Psoas muscle (tissue), 8 donors: ENCODE results near the gene TLCD3B. TPM values are rescaled to one million over a fixed set of nuclear protein-coding genes. Genes with fewer than 3 reads are reported as not detected.
A peak's percentile ranks its signal among the peaks of the same experiment; 100 is the strongest.

Experiments used
- ATAC-seq, 4 donors: fragments of 200-7000 bp; cut with Tn5 transposase; one replicate each; pipeline ENCODE4 v1.9.1; 2020; ENCODE audit warnings: moderate library complexity in 3 of 4, mild to moderate bottlenecking in 2 of 4
- DNase-seq, 2 donors: peaks; one replicate each; pipeline ENCODE4 v3.0.0-alpha.2; 2020
- H3K27ac ChIP-seq: fragments of 200-600 bp; one replicate; pipeline ENCODE4 v1.8.0; 2022
- H3K27me3 ChIP-seq, 3 donors: fragments of 200-600 bp in 1 of 3; one replicate each; pipeline versions ENCODE4 v1.6.1 to v1.8.0; 2013 to 2022; ENCODE audit warnings: low read length in 2 of 3, mild to moderate bottlenecking in 2 of 3, moderate library complexity in 1 of 3; ENCODE audit not compliant: insufficient read depth in 3 of 3
- H3K36me3 ChIP-seq, 2 donors: fragments of 200-600 bp in 1 of 2; one replicate each; pipeline versions ENCODE4 v1.6.1 to v1.8.0; 2013 to 2022; ENCODE audit warnings: low read depth in 1 of 2, mild to moderate bottlenecking in 1 of 2, moderate library complexity in 1 of 2; ENCODE audit not compliant: insufficient read depth in 1 of 2
- H3K4me1 ChIP-seq: fragments of 200-600 bp; one replicate; pipeline ENCODE4 v1.8.0; 2022
- H3K4me3 ChIP-seq: fragments of 200-600 bp; one replicate; pipeline ENCODE4 v1.8.0; 2022; ENCODE audit warnings: mild to moderate bottlenecking
- H3K9me3 ChIP-seq: fragments of 200-600 bp; one replicate; pipeline ENCODE4 v1.8.0; 2022
- CTCF ChIP-seq: fragments of 200-600 bp; IDR thresholded peaks from one replicate; pipeline ENCODE4 v1.8.0; 2022; ENCODE audit warnings: antibody characterized with exemption
- WGBS, 3 donors: extraction: QIAGEN DNeasy Blood & Tissue Kit; methylation state at CpG; one replicate each; pipeline versions ENCODE4 v1.1.6 to v1.1.7; 2013; 5-methylcytosine and 5-hydroxymethylcytosine counted together
- intact Hi-C, 2 donors: fragments of 100-400 bp; cut with DNase I; formaldehyde crosslinking; loops; one replicate each; pipeline versions ENCODE4 v1.11.0 to v1.14.2; 2022
- long read RNA-seq, 2 donors: library from polyadenylated mRNA; unstranded; transcript quantifications; one replicate each; pipeline ENCODE4 v2.0.0, GENCODE V29; 2021
- polyA plus RNA-seq, 3 donors: library from polyadenylated mRNA; stranded (reverse); fragments of 200-250 nt; gene quantifications; one replicate each; pipeline ENCODE4 v1.2.3, GENCODE V29; 2013
- total RNA-seq, 4 donors: library from RNA; stranded (reverse); fragmentation: NEBNext Ultra II Directional in 2 of 4; extraction: Animal tissue kit (Norgen Biotek cat#: 25700) in 2 of 4; gene quantifications; one replicate each; pipeline versions ENCODE4 v1.2.1 to v1.2.4, GENCODE V29; 2021 to 2023
- donor health status: healthy with polysubstance abuse.
- donor health status: DM: no; HTN: no; CAD: no; lungs with moderate emphysema.
- donor health status: Bipolar disorder and iron deficiency.
- donor health status: healthy.
- donor health status: DM: yes; HTN: yes; CAD: no.
- donor health status: DM: no; HTN: no; CAD: no.
- donor health status: DM: no; HTN: no; CAD: no.
- donor health status: DM: yes; HTN: yes; CAD: no.

TLCD3B gene
- 1 to 10 TPM in 1 of 4 donors, under 1 TPM in 3; 0.17 to 1.9 (median 0.23) TPM for total RNA-seq
- polyA plus RNA-seq: under 1 TPM; 0.13 to 0.62 (median 0.17) TPM
- long read RNA-seq, donor 1: 0 reads
- long read RNA-seq, donor 2, partial matches to known transcripts: 0 of 5 reads
- long read RNA-seq, donor 2, other reads (novel, unspliced or antisense): 1 of 5 reads

GRCh38 chr16:30030841-30031413 lies at the start of gene TLCD3B:
TSS of gene TLCD3B (minus strand) at chr16:30031271. CDS start at chr16:30030527, 744 bp downstream.
- no peak within 1 kb of the TSS for H3K27ac ChIP-seq
- peak within 1 kb of the TSS; percentile 15 for H3K4me3 ChIP-seq
- H3K9me3 ChIP-seq: no peaks in the 10 kb centered on the region
- intact Hi-C loops: no loop called here
- no peaks in the 10 kb centered on the region for H3K36me3 ChIP-seq
- no peak for TF ChIP-seq CTCF
- ATAC-seq (peak in 1 of 4 donors; percentile 21), DNase-seq (no peak)
- WGBS, 3 donors: 2% methylated on average over 14 to 27 of the region's 27 CpGs
- peaks cover 2% of the 10 kb centered on the region for H3K4me1 ChIP-seq
- peaks cover 0 to 67% (median 15%) of the 10 kb centered on the region in 3 donors for H3K27me3 ChIP-seq

GRCh38 chr16:30079480-30079879 lies 48.4 kb upstream of the TLCD3B start:
- 82 to 87% (median 86%) methylated on average over 7 of the region's 7 CpGs for WGBS, 3 donors
- intact Hi-C loops: no loop called here
- Histone ChIP-seq H3K27me3 (no peaks in the 10 kb centered on the region), H3K27ac (no peak overlapping the region), H3K9me3 (no peaks in the 10 kb centered on the region), H3K36me3 (peaks cover 0 to 76% of the 10 kb centered on the region in 2 donors), H3K4me3 (no peak overlapping the region), H3K4me1 (peaks cover 24% of the 10 kb centered on the region)
- no peak for TF ChIP-seq CTCF
- ATAC-seq: no peak
- DNase-seq: no peak

GRCh38 chr16:30078744-30079143 lies 47.7 kb upstream of the TLCD3B start:
- no peaks in the 10 kb centered on the region for H3K27me3 ChIP-seq
- peak in 1 of 2 donors; percentile 45 for DNase-seq
- no peaks in the 10 kb centered on the region for H3K9me3 ChIP-seq
- peaks cover 24% of the 10 kb centered on the region for H3K4me1 ChIP-seq
- intact Hi-C loops: no loop called here
- 80 to 83% (median 82%) methylated on average over 7 of the region's 7 CpGs for WGBS, 3 donors
- TF ChIP-seq CTCF: no peak
- no peak overlapping the region for H3K4me3 ChIP-seq
- ATAC-seq: no peak
- H3K36me3 ChIP-seq: peaks cover 0 to 69% of the 10 kb centered on the region in 2 donors
- H3K27ac ChIP-seq: no peak overlapping the region

GRCh38 chr16:30077656-30078055 lies 46.6 kb upstream of the TLCD3B start:
- TF ChIP-seq CTCF: no peak
- Histone ChIP-seq H3K36me3 (peaks cover 2 to 65% of the 10 kb centered on the region in 2 donors), H3K9me3 (no peaks in the 10 kb centered on the region), H3K4me3 (peak overlapping the region; percentile 76), H3K27me3 (no peaks in the 10 kb centered on the region), H3K27ac (peak overlapping the region; percentile 94), H3K4me1 (peaks cover 24% of the 10 kb centered on the region)
- 69 to 78% (median 77%) methylated on average over 6 of the region's 6 CpGs for WGBS, 3 donors
- DNase-seq (peak in 1 of 2 donors; percentile 19), ATAC-seq (no peak)
- intact Hi-C loops: no loop called here
